ENCODE results near the gene KCNK4.

KCNK4 gene

GRCh38 chr11:64268025-64268892, 22.8 kb upstream of the KCNK4 start:
- no peak for DNase-seq (ENCODE audit: low read depth in 1 of 2, low spot score in 1 of 2)

GRCh38 chr11:64268893-64269539, 22.1 kb upstream of the KCNK4 start:
- DNase-seq (ENCODE audit: low read depth in 1 of 2, low spot score in 1 of 2) = no peak

GRCh38 chr11:64269540-64270220, 21.4 kb upstream of the KCNK4 start:
- DNase-seq (ENCODE audit: low read depth in 1 of 2, low spot score in 1 of 2) = peak; percentile 95 to 98

GRCh38 chr11:64275031-64275800, 15.9 kb upstream of the KCNK4 start:
- DNase-seq (ENCODE audit: low read depth in 1 of 2, low spot score in 1 of 2) = no peak

- DNase-seq (ENCODE audit: low read depth in 1 of 2, low spot score in 1 of 2) = no peak
These were observed 15.3 kb upstream of the KCNK4 start for GRCh38 chr11:64275841-64276240.

GRCh38 chr11:64276653-64277431, 14.3 kb upstream of the KCNK4 start:
- DNase-seq (ENCODE audit: low read depth in 1 of 2, low spot score in 1 of 2) = no peak

- no peak for DNase-seq (ENCODE audit: low read depth in 1 of 2, low spot score in 1 of 2)
These were observed 12.4 kb upstream of the KCNK4 start for GRCh38 chr11:64278576-64279190.

- DNase-seq (ENCODE audit: low read depth in 1 of 2, low spot score in 1 of 2) = no peak
These were observed 8.9 kb upstream of the KCNK4 start for GRCh38 chr11:64281957-64282770.

GRCh38 chr11:64283092-64283491, 8.0 kb upstream of the KCNK4 start:
- DNase-seq (ENCODE audit: low read depth in 1 of 2, low spot score in 1 of 2) = no peak

- DNase-seq (ENCODE audit: low read depth in 1 of 2, low spot score in 1 of 2) = peak; percentile 84 to 89
These were observed 6.8 kb upstream of the KCNK4 start, which contains the start of gene BAD for GRCh38 chr11:64284048-64284961. Gene BAD (minus strand): TSS chr11:64284665. CDS start chr11:64284368, 297 bp downstream.

GRCh38 chr11:64284962-64285884, 5.9 kb upstream of the KCNK4 start, which contains the start of gene GPR137:
Gene GPR137 (plus strand): TSS chr11:64285848. CDS start chr11:64286525, 677 bp downstream.
- peak; percentile 90 to 91 for DNase-seq (ENCODE audit: low read depth in 1 of 2, low spot score in 1 of 2)

GRCh38 chr11:64285885-64286800, 5.0 kb upstream of the KCNK4 start:
- no peak for DNase-seq (ENCODE audit: low read depth in 1 of 2, low spot score in 1 of 2)

GRCh38 chr11:64286801-64287159, 4.3 kb upstream of the KCNK4 start:
- DNase-seq (ENCODE audit: low read depth in 1 of 2, low spot score in 1 of 2) = no peak

GRCh38 chr11:64287676-64288352, 3.3 kb upstream of the KCNK4 start:
- no peak for DNase-seq (ENCODE audit: low read depth in 1 of 2, low spot score in 1 of 2)

- no peak for DNase-seq (ENCODE audit: low read depth in 1 of 2, low spot score in 1 of 2)
These were observed 2.8 kb upstream of the KCNK4 start for GRCh38 chr11:64288353-64288750.
